ACC112 (cell line): ENCODE data around the gene CEND1.

ENCODE experiments used
- H2AFZ ChIP-seq: fragments of 200-600 bp; sonication (generic); one replicate; pipeline ENCODE4 v1.6.0; 2017; ENCODE audit warnings: antibody characterized with exemption, low read length; ENCODE audit not compliant: unreplicated experiment
- H3K27ac ChIP-seq: fragments of 200-600 bp; sonication (generic); 2 replicates; pipeline ENCODE4 v1.5.1; 2014; ENCODE audit warnings: low read depth, mild to moderate bottlenecking, antibody characterized with exemption, low read length, moderate library complexity
- H3K27me3 ChIP-seq: fragments of 200-600 bp; sonication (generic); 2 replicates; pipeline ENCODE4 v1.6.1; 2014; ENCODE audit warnings: mild to moderate bottlenecking, antibody characterized with exemption, low read length, moderate library complexity, mixed read lengths; ENCODE audit not compliant: insufficient read depth
- H3K36me3 ChIP-seq: fragments of 200-600 bp; sonication (generic); 2 replicates; pipeline ENCODE4 v1.6.1; 2016; ENCODE audit warnings: mild to moderate bottlenecking, antibody characterized with exemption, low read length, moderate library complexity, mixed read lengths; ENCODE audit not compliant: insufficient read depth
- H3K4me1 ChIP-seq: fragments of 200-600 bp; sonication (generic); one replicate; pipeline ENCODE4 v1.6.1; 2016; ENCODE audit warnings: low read length, mixed read lengths; ENCODE audit not compliant: insufficient read depth, unreplicated experiment, control insufficient read depth
- H3K4me3 ChIP-seq: fragments of 200-600 bp; sonication (generic); 2 replicates; pipeline ENCODE4 v1.5.1; 2014; ENCODE audit warnings: mild to moderate bottlenecking, low read depth, low read length
- H3K79me2 ChIP-seq: fragments of 200-600 bp; sonication (generic); one replicate; pipeline ENCODE4 v1.6.0; 2016; ENCODE audit warnings: low read length; ENCODE audit not compliant: control insufficient read depth, unreplicated experiment, insufficient read depth

The CEND1 gene

DNA sequence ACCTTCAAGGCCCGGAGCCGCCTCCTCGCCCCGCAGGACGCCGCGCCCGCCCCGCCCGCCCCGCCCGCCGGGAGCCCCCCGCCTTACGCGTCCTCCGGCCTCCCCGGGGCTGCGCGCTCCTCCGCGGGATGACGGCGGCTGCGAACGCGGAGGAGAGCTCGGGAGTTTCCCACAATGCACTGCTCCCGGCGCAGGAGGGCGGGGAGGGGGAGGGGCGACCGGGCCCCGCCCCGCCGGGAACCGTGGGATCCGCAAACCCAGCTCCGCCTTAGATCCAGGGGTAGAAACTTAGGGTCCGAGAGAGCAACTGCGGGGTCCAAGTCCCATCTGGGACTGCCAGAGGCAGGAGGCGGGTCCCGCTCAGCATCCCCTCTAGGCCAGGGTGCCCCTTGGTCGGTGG is at the start of gene CEND1:
Gene CEND1, minus strand, starts transcription at position 148 of the 400 bp plus-strand sequence. CDS start 1,514 bp downstream, outside the sequence.
- Histone ChIP-seq H3K36me3 (no peaks in the 10 kb centered on the region), H3K4me3 (peak within 1 kb of the TSS; percentile 39; the same call in 1 of the 2 replicates), H3K27me3 (no peaks in the 10 kb centered on the region), H2AFZ (no peak within 1 kb of the TSS), H3K79me2 (peaks cover 2% of the 10 kb centered on the region), H3K27ac (no peak within 1 kb of the TSS), H3K4me1 (no peaks in the 10 kb centered on the region)

DNA sequence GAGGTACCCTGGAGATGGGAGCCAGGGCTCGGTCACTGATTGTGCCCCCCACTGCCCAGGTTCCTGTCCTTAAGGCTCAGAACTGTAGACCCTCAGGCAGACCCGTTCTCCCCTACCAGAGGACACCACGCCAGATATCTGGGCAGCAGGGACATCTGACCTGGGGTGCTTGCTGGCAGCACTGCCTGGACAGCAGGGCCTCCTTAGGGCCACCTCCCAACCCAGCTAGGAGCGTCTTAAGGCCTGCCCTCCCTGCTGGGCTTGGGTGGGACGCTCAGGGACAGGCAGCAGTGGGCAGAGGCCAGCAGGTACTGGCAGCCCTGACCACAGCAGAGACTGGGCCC is 49.4 kb upstream of the CEND1 start:
- H3K4me1 ChIP-seq, result peaks cover 43% of the 10 kb centered on the region

DNA sequence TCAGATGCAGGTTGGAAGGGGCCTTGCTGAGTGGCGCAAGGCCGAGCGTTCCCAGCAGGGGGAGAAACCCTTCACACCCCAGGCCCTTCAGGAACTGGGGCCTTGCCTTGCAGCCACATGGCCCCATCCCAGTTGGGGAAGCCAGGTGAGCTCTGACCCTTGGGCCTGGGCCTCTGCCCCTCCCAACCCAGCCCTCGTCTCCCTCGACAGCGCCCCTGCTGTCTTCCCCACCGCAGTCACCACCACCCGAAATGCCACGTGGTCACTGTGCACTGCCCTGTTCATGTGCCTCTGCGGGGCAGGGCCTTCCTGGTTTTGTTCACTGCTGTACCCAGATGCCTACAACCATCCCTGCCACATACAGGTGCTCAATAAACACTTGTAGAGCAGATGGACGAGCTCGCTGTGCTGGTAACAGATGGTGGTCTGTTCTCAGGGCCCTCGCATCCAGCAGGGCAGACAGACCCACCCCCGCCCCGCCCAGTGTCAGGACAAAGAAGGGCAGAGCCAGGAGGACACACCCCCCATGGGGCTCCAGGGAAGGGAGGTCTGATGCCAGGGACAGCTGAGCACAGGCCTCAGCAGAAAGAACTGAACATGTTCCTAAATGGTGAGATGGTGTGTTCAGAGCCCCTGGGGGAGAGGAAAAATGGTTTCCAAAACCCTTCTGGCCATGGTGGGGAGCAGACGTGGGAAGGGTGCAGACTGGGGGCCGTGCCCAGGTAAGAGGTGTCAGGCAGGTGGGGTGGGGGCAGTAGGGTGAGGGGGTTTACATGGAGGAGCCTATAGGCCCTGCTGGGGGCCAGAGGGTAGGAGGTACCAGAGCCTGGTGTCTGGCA is 48.8 kb upstream of the CEND1 start:
- Histone ChIP-seq H2AFZ (no peak overlapping the region), H3K36me3 (peaks cover 17% of the 10 kb centered on the region; the same call in 1 of the 2 replicates), H3K4me1 (peaks cover 43% of the 10 kb centered on the region), H3K27me3 (no peaks in the 10 kb centered on the region), H3K27ac (0 out of 2 replicates have a peak overlapping the region, but pooled peaks have one; percentile 14), H3K79me2 (peaks cover 60% of the 10 kb centered on the region), H3K4me3 (no peak overlapping the region)

More for the DNA sequence above, 49.4 kb upstream of the CEND1 start:
- Histone ChIP-seq H3K27ac (peak overlapping the region; percentile 32; the same call in 1 of the 2 replicates), H3K27me3 (no peaks in the 10 kb centered on the region), H2AFZ (no peak overlapping the region), H3K79me2 (peaks cover 57% of the 10 kb centered on the region), H3K4me3 (no peak overlapping the region), H3K36me3 (peaks cover 17% of the 10 kb centered on the region; the same call in 1 of the 2 replicates)

DNA sequence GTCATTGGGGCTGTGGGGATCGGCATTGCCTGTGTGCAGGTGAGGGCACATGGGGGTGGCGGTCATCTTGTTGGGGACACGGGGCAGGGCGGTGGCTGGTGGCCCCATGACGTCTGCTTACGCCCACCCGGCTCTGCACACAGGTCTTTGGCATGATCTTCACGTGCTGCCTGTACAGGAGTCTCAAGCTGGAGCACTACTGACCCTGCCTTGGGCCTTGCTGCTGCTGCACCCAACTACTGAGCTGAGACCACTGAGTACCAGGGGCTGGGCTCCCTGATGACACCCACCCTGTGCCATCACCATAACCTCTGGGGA is 48.1 kb upstream of the CEND1 start:
- Histone ChIP-seq H3K4me3 (no peak overlapping the region), H3K79me2 (peaks cover 58% of the 10 kb centered on the region), H3K36me3 (peaks cover 17% of the 10 kb centered on the region; the same call in 1 of the 2 replicates), H3K27me3 (no peaks in the 10 kb centered on the region), H2AFZ (no peak overlapping the region), H3K27ac (no peak overlapping the region), H3K4me1 (peaks cover 43% of the 10 kb centered on the region)

DNA sequence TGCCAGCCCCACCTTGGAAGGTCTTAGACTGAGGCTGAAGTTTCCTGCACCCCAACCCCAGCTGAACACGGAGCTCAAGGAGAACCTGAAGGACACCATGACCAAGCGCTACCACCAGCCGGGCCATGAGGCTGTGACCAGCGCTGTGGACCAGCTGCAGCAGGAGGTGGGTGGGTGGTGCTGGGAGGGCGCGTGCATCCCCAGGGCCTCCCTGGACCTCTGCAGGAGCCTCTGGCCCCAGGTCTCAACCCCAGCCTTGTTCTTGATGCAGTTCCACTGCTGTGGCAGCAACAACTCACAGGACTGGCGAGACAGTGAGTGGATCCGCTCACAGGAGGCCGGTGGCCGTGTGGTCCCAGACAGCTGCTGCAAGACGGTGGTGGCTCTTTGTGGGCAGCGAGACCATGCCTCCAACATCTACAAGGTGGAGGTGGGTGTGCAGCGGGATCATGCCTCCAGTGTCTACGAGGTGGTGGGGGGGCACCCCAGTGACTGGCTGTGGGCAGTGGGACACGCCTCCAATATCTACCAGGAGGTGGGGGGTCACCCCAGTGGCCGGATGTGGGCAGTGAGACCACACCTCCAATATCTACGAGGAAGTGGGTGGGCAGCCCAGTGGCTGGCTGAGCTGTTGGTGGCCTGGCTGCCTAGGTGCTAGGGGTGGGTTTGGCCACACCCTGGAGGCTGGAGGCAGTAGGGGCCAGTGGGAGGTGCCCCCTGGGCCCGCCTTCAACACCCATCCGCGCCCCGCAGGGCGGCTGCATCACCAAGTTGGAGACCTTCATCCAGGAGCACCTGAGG is 47.5 kb upstream of the CEND1 start:
- H3K27ac ChIP-seq, result no peak overlapping the region
- peaks cover 17% of the 10 kb centered on the region; the same call in 1 of the 2 replicates for H3K36me3 ChIP-seq
- H3K4me3 ChIP-seq, result no peak overlapping the region
- H3K4me1 ChIP-seq, result peaks cover 43% of the 10 kb centered on the region
- H3K79me2 ChIP-seq, result peaks cover 58% of the 10 kb centered on the region
- no peak overlapping the region for H2AFZ ChIP-seq
- H3K27me3 ChIP-seq, result no peaks in the 10 kb centered on the region

DNA sequence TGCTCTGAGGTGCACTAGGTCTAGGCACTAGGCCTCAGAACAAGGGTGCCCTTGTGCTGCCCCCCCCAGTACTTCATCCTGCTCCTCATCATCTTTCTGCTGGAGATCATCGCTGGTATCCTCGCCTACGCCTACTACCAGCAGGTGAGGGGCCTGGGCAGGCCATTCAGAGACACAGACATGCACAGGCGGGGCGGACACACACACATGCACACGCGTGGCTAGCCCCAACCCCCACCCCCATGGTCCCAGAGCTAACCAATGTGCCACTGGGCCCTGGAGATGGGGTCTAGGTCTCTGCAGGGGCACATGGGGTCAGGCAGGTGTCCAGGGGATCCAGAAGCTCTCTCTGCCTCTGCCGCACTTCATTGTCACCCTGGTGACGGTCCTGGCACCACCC is 46.8 kb upstream of the CEND1 start:
- Histone ChIP-seq H3K4me1 (peaks cover 50% of the 10 kb centered on the region), H3K4me3 (no peak overlapping the region), H3K27me3 (no peaks in the 10 kb centered on the region), H3K27ac (no peak overlapping the region), H2AFZ (no peak overlapping the region), H3K36me3 (peaks cover 17% of the 10 kb centered on the region; the same call in 1 of the 2 replicates), H3K79me2 (peaks cover 52% of the 10 kb centered on the region)

DNA sequence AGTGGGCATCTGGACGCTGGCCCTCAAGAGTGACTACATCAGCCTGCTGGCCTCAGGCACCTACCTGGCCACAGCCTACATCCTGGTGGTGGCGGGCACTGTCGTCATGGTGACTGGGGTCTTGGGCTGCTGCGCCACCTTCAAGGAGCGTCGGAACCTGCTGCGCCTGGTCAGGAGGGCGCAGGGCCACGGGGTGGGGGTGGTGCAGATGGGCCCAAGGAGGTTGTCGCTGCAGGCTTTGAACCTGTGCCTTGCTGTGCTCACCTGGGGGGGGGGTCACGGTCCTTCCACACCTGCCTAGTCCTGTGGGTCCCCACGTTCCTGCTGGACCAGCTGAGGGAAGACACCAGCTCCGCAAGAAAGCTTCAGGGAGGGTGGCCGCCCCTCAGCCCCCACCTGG is 46.4 kb upstream of the CEND1 start:
- H3K4me1 ChIP-seq, result peaks cover 55% of the 10 kb centered on the region
- no peak overlapping the region for H3K27ac ChIP-seq
- peaks cover 48% of the 10 kb centered on the region for H3K79me2 ChIP-seq
- no peak overlapping the region for H3K4me3 ChIP-seq
- no peaks in the 10 kb centered on the region for H3K27me3 ChIP-seq
- H3K36me3 ChIP-seq, result peaks cover 17% of the 10 kb centered on the region; the same call in 1 of the 2 replicates
- no peak overlapping the region for H2AFZ ChIP-seq

DNA sequence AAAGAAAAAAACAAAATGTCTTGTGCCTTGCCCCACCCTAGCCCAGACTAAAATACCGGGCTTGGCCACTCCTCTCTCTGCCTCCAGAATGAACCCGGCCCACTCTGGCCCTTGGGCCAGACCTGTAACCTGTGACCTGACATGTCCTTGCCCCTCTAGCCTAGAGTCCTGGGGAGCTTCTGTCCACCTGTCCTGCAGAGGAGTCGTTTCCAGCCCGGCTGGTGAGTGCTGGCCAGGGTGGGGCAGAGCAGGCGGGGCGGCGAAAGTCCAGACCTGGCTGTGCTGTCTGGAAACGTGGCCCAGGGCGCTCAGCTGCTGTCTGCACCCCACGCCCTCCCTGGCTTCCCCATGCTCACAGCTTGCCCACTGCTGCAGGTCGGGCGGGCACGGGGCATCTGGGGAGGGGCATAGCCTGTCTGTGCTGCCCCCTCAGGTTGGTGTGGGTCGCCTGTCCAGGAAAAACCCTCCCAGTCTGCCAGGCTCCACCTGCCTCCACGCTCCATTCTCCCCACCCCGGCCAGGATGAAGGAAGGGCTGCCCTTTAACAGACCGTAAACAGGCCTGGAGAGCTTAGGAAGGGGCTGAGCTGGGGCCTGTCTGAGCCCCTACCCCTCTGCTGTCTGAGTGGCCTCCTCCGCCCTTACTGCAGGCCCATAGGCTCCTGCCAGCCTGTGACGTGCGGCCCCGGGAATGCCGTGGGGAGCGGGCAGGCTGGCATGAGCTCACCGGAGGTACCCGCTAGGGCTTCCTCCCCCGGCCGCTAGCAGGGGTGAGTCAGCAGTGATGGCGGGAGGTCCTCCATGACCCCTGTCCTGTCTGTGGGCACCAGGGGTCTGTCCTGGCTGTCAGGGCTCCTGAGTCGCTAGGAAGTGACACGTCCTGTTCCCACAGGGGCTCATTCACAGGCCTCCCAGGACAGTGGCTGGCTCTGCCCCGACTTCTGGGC is 44.8 kb upstream of the CEND1 start:
- H3K36me3 ChIP-seq, result peaks cover 8% of the 10 kb centered on the region; the same call in 1 of the 2 replicates
- no peak overlapping the region for H2AFZ ChIP-seq
- H3K27me3 ChIP-seq, result peaks cover 6% of the 10 kb centered on the region; the same call in 1 of the 2 replicates
- H3K4me1 ChIP-seq, result peaks cover 55% of the 10 kb centered on the region
- peak overlapping the region; percentile 88 for H3K27ac ChIP-seq
- peaks cover 31% of the 10 kb centered on the region for H3K79me2 ChIP-seq
- peak overlapping the region; percentile 98 for H3K4me3 ChIP-seq

DNA sequence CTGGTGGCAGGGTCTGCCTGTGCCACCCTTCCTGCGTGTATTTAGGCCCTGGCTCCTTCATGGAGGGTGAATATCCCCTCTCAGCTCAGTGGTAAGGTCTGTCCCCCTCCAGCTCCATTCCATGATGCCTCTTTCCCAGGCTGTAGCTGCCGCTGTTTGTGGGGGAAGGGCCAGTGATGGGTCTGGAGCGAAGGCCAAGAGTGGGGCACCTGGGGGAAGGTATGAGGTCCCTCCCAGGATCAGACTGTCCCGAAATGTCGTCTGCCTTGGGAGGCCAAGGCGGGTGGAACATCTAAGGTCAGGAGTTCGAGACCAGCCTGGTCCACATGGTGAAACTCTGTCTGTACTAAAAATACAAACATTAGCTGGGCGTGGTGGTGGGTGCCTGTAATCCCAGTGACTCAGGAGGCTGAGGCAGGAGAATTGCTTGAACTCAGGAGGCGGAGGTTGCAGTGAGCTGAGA is 44.0 kb upstream of the CEND1 start:
- Histone ChIP-seq H3K27ac (peak overlapping the region; percentile 88), H2AFZ (no peak overlapping the region), H3K4me1 (peaks cover 54% of the 10 kb centered on the region), H3K4me3 (peak overlapping the region; percentile 98), H3K27me3 (peaks cover 6% of the 10 kb centered on the region; the same call in 1 of the 2 replicates), H3K79me2 (peaks cover 26% of the 10 kb centered on the region), H3K36me3 (peaks cover 3% of the 10 kb centered on the region; the same call in 1 of the 2 replicates)
